HG03469 (cell line): ENCODE measurements around the gene GCHFR.

ENCODE experiments used
- ATAC-seq: cut with Tn5 transposase; IDR thresholded peaks from one replicate; pipeline ENCODE4 v1.9.1; 2021; ENCODE audit warnings: mild to moderate bottlenecking, moderate library complexity, moderate number of reproducible peaks; ENCODE audit not compliant: unreplicated experiment

GCHFR gene

GRCh38 chr15:40754883-40755811 lies 8.7 kb upstream of the GCHFR start, which contains the start of gene RMDN3:
Gene RMDN3 (minus strand): TSS chr15:40755254. CDS start chr15:40754783, 471 bp downstream.
- ATAC-seq: peak; percentile 86

DNA sequence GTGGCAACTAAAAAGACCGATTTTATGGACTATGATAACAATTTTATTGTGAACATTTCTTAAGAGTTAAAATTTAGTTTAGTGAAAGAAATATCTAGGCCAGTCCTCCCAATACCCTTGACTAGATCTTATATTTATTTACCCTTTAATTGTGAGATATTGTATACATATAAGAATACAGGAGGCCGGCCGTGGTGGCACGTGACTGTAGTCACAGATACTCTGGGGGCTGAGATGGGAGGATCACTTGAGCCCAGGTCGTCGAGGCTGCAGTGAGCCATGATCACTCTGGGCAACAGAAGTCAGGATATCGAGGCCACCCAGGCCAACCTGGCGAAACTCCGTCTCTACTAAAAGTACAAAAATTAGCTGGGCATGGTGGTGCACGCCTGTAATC lies 8.1 kb upstream of the GCHFR start:
- no peak for ATAC-seq

DNA sequence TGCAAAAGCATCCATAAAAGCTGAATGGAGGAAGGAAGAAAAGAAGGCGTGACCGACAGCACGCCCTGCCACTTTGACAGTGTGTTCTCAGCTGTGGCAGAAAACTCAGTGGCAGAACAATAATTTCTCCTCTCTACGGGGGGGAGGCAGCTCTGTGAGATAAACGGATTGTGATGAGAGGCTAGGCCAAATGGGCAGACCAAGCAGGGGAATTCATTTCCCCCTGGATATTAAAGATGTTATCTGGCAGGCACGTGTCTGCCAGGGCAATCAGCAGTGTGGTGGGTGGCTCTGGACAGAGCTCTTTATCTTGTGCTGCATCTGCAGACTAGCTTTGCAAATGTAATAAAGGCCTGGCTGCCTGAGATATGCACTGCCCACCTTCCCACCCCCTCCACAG lies 6.9 kb upstream of the GCHFR start:
- no peak for ATAC-seq

GRCh38 chr15:40759961-40760360 lies 3.9 kb upstream of the GCHFR start:
- no peak for ATAC-seq

GRCh38 chr15:40762919-40763800 lies 708 bp upstream of the GCHFR start:
- ATAC-seq: no peak

DNA sequence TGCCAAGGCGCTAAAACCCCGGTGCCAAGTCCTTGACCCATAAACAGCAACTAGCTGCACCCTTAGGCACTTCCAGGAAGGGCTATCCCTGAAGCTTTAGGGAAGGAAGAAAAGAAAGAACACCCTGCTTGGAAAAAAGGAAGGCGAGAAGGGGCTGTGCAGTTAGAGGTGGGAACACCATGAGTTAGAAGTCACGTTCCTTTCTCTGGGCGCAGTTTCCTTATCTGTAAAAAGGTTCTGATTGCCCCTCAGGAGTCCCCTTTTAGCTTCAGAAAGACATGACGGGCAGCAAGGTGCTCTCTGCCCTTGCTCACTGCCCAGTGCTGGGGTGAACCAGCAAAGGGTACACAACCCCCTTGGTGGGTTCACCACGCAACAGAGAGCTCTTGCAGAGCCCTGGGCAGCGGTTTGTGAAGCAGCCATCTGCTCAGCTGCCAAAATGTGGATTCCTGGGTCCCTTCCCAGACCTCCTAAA lies 798 bp downstream of the GCHFR start:
- no peak for ATAC-seq

GRCh38 chr15:40766194-40766815 lies 2.4 kb downstream of the GCHFR start:
- ATAC-seq: no peak

DNA sequence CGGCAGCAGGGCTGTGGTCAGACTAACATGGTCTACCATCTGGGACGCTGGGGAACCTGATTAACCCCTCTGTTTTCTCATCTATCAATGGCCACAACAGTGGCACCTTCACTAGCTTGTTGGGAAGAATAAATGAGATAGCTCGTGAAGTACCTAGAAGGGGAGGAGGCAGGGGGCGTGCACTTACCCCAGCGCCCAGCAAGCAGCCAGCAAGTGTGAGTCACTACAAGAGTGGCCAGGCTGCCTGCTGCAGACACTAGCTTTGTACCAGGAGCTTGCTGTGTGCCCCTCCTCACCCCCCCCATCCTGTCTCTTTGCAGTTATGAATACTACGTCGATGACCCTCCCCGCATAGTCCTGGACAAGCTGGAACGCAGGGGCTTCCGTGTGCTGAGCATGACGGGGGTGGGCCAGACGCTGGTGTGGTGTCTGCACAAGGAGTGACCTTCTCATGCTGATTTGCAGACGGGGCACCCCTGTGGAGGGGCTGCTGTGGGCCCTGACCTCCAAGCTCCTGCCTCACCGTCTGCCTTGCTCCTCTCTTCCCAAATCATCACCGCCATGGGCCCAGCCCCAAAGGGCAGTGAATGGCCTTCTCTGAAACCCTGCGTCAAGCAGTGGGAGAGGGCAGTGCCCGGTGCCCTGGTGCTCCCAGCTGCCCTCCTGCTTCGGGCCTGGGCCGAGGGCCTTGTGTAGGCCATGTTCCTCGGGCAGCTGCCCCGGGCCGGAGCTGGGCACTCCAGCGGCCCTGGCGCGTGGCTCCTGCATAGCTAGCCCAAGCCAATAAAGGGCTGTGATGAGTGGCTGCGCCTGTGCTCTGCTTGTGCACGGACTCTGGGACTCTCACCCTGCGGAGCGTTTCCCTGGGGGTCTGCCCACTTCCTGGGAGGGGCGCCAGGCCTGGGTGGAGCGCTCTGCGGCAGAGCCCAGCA lies 3.3 kb downstream of the GCHFR start:
- ATAC-seq: no peak

DNA sequence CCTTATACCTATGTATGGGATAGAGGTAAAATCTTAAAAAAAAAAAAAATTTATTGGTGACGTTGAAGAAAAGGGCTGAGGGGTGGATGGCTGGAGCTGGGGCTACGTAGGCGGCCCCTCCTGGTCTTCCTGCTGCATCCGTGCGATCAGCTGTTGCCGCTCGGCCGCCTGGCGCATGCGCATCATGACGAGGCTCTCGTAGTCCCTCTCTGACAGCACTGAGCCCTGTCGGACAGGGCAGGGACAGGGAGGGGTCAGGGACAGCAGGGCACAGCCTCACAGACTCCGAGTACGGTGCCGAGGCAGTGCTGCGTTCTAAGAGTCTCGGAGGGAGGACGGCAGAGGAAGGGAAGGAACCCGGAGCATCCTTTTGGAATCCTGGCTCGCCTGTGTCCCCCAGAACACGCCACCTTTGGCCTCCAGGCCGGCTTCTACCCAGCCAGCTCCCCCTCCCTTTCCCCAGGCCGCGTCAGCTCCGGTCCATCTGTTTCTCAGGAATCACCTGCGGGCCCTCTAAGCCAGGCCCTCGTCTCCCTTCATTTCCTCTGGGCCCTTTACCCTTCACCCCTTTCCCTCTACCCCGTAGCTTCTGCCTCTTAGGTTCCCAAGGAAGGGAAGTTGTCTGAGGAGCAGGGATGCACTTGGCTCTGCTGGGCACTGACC lies 4.1 kb downstream of the GCHFR start:
- ATAC-seq: no peak

- no peak for ATAC-seq
Measured at GRCh38 chr15:40768521-40769273, 4.8 kb downstream of the GCHFR start.

- no peak for ATAC-seq
Measured at GRCh38 chr15:40769274-40770146, 5.6 kb downstream of the GCHFR start, which contains the start of gene C15orf62. Gene C15orf62 (plus strand): TSS chr15:40769980. CDS start chr15:40770496, 516 bp downstream.

DNA sequence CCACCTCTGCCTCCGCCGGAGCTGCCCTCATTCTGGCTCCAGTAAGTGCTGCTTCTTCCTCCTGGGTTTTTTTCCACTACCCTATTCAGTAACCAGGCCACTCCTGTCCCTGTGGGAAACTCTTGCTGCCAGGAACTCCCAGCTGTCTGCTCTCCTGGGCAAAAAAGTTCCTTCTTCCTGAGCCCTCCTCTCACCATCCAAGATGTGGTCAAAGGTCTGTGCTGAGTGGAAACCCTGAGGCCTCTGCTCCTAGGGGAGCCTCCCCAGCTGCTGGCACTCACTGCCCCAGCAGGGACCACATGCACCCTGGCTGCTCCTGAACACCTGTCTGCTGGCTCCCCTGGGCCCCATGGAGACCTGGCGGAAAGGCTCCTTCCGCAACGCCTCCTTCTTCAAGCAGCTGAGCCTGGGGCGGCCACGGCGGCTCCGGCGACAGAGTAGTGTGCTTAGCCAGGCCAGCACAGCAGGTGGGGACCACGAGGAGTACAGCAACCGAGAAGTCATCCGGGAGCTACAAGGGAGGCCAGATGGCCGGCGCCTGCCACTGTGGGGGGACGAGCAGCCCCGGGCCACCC lies 6.4 kb downstream of the GCHFR start:
- no peak for ATAC-seq

DNA sequence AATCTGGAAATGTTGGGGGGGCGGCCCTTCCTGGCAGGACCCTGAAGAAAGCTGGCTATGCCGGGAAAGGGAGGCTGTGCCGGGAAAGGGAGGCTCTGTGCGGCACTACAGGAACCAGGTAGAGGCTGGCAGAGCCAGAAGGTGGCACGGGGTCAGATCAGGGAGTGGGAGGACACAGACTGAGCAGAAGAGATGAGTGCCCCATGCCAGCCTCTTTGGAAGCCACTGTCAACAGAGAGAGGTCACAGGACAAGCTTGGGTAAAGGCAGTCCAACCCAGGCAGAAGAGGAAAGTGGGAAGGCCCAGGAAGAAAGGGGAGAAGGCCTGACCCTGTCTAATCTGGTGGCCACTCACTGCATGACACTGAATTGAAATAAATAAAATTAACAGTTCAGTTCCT lies 7.4 kb downstream of the GCHFR start:
- no peak for ATAC-seq

DNA sequence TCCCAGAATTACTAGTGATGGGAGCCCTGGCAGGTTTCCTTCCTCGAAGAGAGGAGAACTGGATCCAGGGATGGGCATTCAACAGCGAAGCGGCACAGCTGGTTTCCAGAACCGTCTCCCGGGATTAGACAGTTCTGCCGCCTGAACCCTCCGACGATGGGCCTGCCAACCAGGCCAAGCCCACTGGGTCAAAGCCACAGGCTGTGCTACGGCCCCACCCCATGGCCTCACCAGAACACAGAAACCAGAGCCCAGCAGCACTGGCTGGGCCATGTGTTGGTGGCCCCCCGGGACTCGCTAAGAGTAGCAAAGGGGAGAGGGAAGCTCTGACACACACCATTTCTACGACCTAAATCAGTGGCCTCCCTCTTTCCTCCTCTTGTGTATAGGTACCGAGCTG lies 8.1 kb downstream of the GCHFR start:
- ATAC-seq: no peak

- ATAC-seq: no peak
Measured at GRCh38 chr15:40773496-40773895, 9.6 kb downstream of the GCHFR start.

GRCh38 chr15:40773902-40774301 lies 10.0 kb downstream of the GCHFR start:
- ATAC-seq: no peak

DNA sequence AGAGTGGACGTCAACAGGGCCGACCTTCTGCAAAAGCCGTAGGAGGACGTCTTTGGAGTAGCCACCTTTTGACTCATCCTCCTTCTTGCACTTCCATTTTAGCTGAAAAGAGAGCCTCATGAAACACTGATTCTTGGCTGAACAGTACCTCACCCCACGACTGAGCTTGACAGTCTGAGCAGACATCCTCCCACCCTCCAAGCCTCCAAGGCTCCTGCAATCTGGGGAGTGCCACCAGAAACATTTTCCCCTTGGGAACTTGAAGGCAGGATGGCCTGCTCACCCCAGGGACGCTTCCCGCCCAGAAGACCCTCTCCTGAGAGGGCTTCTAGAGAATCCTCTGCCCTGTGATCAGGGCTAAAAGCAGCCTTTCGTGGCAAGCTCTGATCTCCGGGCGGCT lies 11.1 kb downstream of the GCHFR start:
- ATAC-seq: no peak
